Naive thymus-derived CD8-positive, alpha-beta T cell (primary cell): ENCODE results near the gene LYSMD4. TPM values are rescaled to one million over a fixed set of nuclear protein-coding genes. Genes with fewer than 3 reads are reported as not detected.

Experiments used
- ATAC-seq, 2 donors: fragments of 150-1000 bp; cut with Tn5 transposase in 1 of 2; sonication (Bioruptor Pico), chemical (Tn5 transposase) in 1 of 2; 1 replicate in 1 of 2; 2 replicates in 1 of 2; pipeline ENCODE4 v1.10.0; 2021; ENCODE audit warnings: mild to moderate bottlenecking in 2 of 2, moderate library complexity in 2 of 2
- POLR2A ChIA-PET: fragments of 350-600 bp; sonication (Branson Sonifier 250); formaldehyde crosslinking; loops from one replicate; lab custom pipeline; 2021; ENCODE audit warnings: antibody characterized with exemption; lab: Charles Lee
- DNase-seq, 10 donors: peaks; one replicate each; pipeline versions ENCODE4 v3.0.0 to v3.0.0-alpha.2; 2020 to 2022
- H3K27ac Mint-ChIP-seq, 10 donors: one replicate each; pipeline ENCODE4 v1.8.0; 2020 to 2022; ENCODE audit warnings: mild to moderate bottlenecking in 10 of 10, mixed read lengths in 10 of 10, moderate library complexity in 4 of 10, inconsistent platforms in 1 of 10
- H3K27me3 Mint-ChIP-seq, 5 donors: one replicate each; pipeline ENCODE4 v1.8.0; 2021 to 2022; ENCODE audit warnings: mixed read lengths in 5 of 5
- H3K36me3 Mint-ChIP-seq, 3 donors: one replicate each; pipeline ENCODE4 v1.8.0; 2020 to 2022; ENCODE audit warnings: mixed read lengths in 3 of 3, mild to moderate bottlenecking in 2 of 3, inconsistent platforms in 1 of 3
- H3K4me1 Mint-ChIP-seq, 4 donors: one replicate each; pipeline ENCODE4 v1.8.0; 2021 to 2022; ENCODE audit warnings: mixed read lengths in 4 of 4
- H3K4me3 Mint-ChIP-seq, 10 donors: one replicate each; pipeline ENCODE4 v1.8.0; 2020 to 2022; ENCODE audit warnings: mild to moderate bottlenecking in 10 of 10, mixed read lengths in 10 of 10, moderate library complexity in 6 of 10, inconsistent platforms in 1 of 10
- H3K9me3 Mint-ChIP-seq, 9 donors: one replicate each; pipeline ENCODE4 v1.8.0; 2020 to 2022; ENCODE audit warnings: mixed read lengths in 9 of 9, mild to moderate bottlenecking in 3 of 9, inconsistent platforms in 1 of 9, moderate library complexity in 1 of 9
- polyA plus RNA-seq, 3 donors: library from polyadenylated mRNA; unstranded; fragments of 300-500 nt; fragmentation: Illumina TruSeq; gene quantifications; one replicate each; pipeline ENCODE4 v1.2.3, GENCODE V29; 2021
- total RNA-seq, 8 experiments: library from RNA in 2 of 8; stranded (reverse) in 2 of 8; gene quantifications; one replicate each; pipeline ENCODE4 v1.2.3 and lab custom pipeline; 2021 to 2026

The LYSMD4 gene
- total and polyA plus RNA-seq, 5 experiments from 2014 or later: 2.4 to 17.4 (median 5.2) TPM

DNA sequence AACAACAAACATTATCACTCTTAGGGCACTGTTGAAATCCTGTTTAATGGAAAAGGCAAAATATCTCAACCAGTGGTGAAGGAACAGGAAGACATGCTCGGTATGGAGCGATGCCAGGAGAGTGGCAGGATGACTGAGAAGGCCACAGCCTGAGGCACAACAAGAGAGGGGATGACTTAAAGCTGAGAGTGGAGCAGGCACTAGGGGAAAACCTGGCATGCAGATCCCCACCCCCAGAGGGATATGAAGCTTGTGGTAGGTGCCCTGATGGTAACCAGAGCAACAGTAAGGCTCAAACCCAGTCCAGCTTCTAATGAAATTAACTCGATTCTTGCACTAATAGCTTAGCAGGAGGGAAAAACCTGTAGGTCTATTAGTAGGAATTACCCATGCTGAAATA is 40.4 kb downstream of the LYSMD4 start:
- no peak for DNase-seq
- ATAC-seq: no peak
- Mint-ChIP-seq H3K4me1 (peaks cover 0 to 1% (median under 1%) of the 10 kb centered on the region in 4 donors), H3K36me3 (peaks cover 8 to 62% (median 38%) of the 10 kb centered on the region in 3 donors), H3K4me3 (no peak overlapping the region), H3K9me3 (no peaks in the 10 kb centered on the region), H3K27me3 (no peaks in the 10 kb centered on the region), H3K27ac (peak overlapping the region in 1 of 10 donors; percentile 81)
- POLR2A ChIA-PET: interaction anchor here (0.6 kb wide), 1 partner anchor 105 kb away, joined by 3 read pairs; no protein-coding TSS in a partner anchor

DNA sequence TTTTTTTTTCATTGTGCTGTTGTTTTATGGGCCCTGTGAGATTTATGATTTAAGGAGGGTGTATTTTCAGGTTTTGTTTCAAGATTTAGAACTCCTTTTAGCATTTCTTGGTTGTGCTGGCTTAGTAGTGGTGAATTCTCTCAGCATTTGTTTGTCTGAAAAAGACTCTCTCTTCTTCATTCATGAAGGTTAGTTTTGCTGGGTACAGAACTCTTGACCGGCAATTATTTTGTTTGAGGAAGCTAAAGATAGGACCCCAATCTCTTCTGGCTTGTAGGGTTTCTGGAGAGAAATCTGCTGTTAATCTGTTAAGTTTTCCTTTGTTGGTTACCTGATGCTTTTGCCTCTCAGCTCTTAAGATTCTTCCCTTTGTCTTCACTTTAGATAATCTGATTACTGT is 46.9 kb downstream of the LYSMD4 start:
- no peak for DNase-seq
- H3K36me3 Mint-ChIP-seq: peaks cover 24 to 40% (median 25%) of the 10 kb centered on the region in 3 donors
- no peaks in the 10 kb centered on the region for H3K27me3 Mint-ChIP-seq
- no peak overlapping the region for H3K4me3 Mint-ChIP-seq
- peaks cover 17 to 41% (median 36%) of the 10 kb centered on the region in 4 donors for H3K4me1 Mint-ChIP-seq
- POLR2A ChIA-PET: no interaction called here
- H3K27ac Mint-ChIP-seq: peak overlapping the region in 2 of 10 donors; percentile 34 to 60
- ATAC-seq: no peak
- H3K9me3 Mint-ChIP-seq: peaks cover 0 to 13% (median 5%) of the 10 kb centered on the region in 9 donors

DNA sequence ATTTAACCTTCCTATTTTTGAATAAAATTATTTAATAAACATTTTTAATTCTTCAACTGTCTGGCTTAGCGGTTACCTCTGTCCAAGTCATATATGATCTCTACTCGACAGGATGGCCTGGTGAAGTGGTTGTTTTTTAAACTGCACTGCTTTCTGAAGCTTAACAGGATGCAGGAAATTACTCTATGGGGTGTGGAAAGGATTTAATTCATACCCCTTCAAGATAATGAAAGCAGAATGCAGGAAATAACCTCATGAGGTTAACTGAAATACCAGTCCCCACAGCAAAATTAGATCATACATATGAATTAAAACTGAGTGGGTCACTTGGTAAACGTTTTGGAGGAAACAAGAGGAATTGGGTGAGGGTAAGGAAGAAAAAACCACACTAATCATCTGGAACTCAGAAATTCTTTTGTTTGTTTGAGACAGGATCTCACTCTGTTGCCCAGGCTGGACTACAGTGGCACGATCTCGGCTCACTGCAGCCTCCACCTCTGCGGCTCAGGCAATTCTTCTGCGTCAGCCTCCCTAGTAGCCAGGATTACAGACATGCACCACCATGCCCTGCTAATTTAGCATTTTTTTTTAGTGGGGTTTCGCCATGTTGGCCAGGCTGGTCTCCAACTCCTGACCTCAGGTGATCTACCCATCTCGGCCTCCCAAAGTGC is 50.1 kb downstream of the LYSMD4 start:
- Mint-ChIP-seq H3K36me3 (peaks cover 26 to 36% (median 29%) of the 10 kb centered on the region in 3 donors), H3K9me3 (peaks cover 0 to 13% (median 5%) of the 10 kb centered on the region in 9 donors), H3K27ac (peak overlapping the region; percentile 37 to 95 (median 90)), H3K4me1 (peaks cover 20 to 45% (median 41%) of the 10 kb centered on the region in 4 donors), H3K27me3 (no peaks in the 10 kb centered on the region), H3K4me3 (peak overlapping the region in 9 of 10 donors; percentile 26 to 80 (median 66))
- POLR2A ChIA-PET: no interaction called here
- DNase-seq (peak in 1 of 10 donors; percentile 36), ATAC-seq (peak; percentile 76 to 89)

DNA sequence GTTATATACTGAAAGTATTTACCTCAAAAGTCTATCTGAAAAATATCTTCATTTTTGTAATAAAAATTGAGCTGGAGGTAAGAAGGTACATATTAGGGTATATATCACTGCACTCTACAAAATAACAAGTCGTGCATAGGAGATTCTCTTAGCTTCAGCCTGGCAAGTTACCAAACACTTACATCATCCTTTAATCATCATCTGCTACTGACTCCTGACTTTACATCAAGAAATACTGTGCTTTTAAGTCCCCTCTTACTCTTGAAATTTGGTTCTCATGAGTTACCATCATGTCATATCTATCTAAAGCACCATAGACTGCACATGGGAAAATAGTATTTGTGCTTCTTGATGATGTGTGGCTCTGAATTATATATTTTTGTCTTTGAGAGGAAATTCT is 50.8 kb downstream of the LYSMD4 start:
- POLR2A ChIA-PET: no interaction called here
- H3K27me3 Mint-ChIP-seq: no peaks in the 10 kb centered on the region
- H3K4me1 Mint-ChIP-seq: peaks cover 19 to 45% (median 39%) of the 10 kb centered on the region in 4 donors
- H3K27ac Mint-ChIP-seq: peak overlapping the region; percentile 11 to 94 (median 52)
- peaks cover 0 to 13% (median 5%) of the 10 kb centered on the region in 9 donors for H3K9me3 Mint-ChIP-seq
- ATAC-seq (peak; percentile 52 to 62), DNase-seq (no peak)
- peaks cover 28 to 41% (median 31%) of the 10 kb centered on the region in 3 donors for H3K36me3 Mint-ChIP-seq
- H3K4me3 Mint-ChIP-seq: peak overlapping the region in 1 of 10 donors; percentile 64

DNA sequence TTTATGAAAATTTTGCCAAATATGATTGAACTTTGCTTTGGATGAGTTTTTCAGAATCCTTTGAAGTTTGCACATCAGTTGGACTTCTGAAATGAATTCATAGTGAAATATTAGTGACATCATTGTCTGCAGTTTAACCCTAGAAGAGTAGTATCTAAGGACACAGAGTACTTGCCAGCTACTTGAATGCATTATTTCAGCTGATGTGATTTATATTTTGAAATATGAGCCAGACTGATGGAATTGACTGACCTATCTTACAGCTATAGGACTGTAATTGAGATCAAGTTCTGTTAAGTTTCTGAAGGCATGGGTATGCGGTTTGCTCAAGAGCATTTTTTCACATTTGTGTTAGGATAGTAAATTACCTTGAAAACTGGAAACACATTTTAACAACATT is 51.2 kb downstream of the LYSMD4 start:
- no peak for ATAC-seq
- DNase-seq: no peak
- Mint-ChIP-seq H3K4me3 (no peak overlapping the region), H3K27me3 (no peaks in the 10 kb centered on the region), H3K4me1 (peaks cover 18 to 45% (median 38%) of the 10 kb centered on the region in 4 donors), H3K36me3 (peaks cover 32 to 45% (median 36%) of the 10 kb centered on the region in 3 donors), H3K27ac (peak overlapping the region; percentile 1 to 94 (median 52)), H3K9me3 (peaks cover 0 to 13% (median 5%) of the 10 kb centered on the region in 9 donors)
- POLR2A ChIA-PET: no interaction called here

DNA sequence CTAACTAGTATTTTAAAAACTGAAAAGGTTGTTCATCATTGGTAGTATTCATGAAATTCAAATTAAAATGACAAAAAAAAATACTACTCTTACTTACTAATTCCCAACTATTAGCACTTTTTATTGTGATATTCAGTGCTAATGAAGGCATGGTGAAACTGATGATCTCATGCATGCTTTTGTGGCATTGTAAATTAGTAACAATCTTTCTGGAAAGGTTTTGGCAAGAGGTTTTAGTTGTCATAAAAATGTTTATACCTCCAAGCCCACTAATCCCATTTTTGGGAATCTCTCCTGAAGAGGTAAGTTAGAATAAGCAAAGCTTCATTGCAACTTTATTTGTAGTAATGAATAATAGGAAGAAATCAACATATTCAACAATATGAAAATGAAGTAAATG is 53.0 kb downstream of the LYSMD4 start:
- H3K27ac Mint-ChIP-seq: peak overlapping the region in 6 of 10 donors; percentile 5 to 73 (median 38)
- H3K36me3 Mint-ChIP-seq: peaks cover 28 to 46% (median 39%) of the 10 kb centered on the region in 3 donors

DNA sequence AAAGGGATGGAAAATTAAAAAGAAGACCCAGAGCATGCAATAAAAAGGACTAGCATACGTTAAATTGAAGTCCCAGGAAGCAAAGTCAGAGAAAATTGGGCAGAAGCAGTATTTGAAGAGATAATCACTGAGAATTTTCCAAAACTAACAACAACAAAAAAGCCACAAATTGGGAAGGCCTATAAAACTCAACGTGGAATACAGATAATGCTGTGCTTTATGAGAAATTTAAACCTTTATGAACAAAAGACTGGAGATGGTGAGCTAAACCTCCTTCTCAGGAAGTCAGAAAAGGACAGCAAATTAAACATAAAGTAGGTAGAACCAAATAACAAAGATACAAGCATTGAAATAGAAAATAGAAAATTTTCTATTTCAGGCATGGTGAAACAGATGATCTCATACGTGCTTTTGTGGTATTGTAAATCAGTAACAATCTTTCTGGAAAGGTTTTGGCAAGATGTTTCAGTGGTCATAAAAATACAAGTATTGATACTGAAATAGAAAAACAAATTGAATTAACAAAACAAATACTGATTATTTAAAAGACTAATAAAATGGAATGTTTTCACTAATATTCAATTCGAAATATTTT is 55.6 kb downstream of the LYSMD4 start:
- Mint-ChIP-seq H3K4me3 (no peak overlapping the region), H3K4me1 (peaks cover 8 to 15% (median 14%) of the 10 kb centered on the region in 4 donors), H3K27ac (peak overlapping the region in 2 of 10 donors; percentile 10 to 12), H3K9me3 (no peaks in the 10 kb centered on the region), H3K36me3 (peaks cover 28 to 52% (median 44%) of the 10 kb centered on the region in 3 donors), H3K27me3 (no peaks in the 10 kb centered on the region)
- POLR2A ChIA-PET: no interaction called here
- ATAC-seq: no peak
- DNase-seq: no peak

More for the DNA sequence above, 53.0 kb downstream of the LYSMD4 start:
- Mint-ChIP-seq H3K4me1 (peaks cover 18 to 40% (median 33%) of the 10 kb centered on the region in 4 donors), H3K27me3 (no peaks in the 10 kb centered on the region), H3K4me3 (no peak overlapping the region), H3K9me3 (peaks cover 0 to 8% (median under 1%) of the 10 kb centered on the region in 9 donors)
- no peak for ATAC-seq
- POLR2A ChIA-PET: no interaction called here
- no peak for DNase-seq

Other genes with a start within 250 kb of the LYSMD4 start
- gene MEF2A, start 167.5 kb downstream of the LYSMD4 start, total RNA-seq: 10 to 100 TPM; 42.7 to 43.9 TPM
- 10 to 100 TPM; 14.6 to 22.4 (median 14.7) TPM for gene MEF2A, start 167.5 kb downstream of the LYSMD4 start, polyA plus RNA-seq